Skeletal muscle satellite cell (primary cell): ENCODE results near the gene HERC4.

ENCODE experiments used
- H3K27me3 ChIP-seq: 2 replicates; pipeline ENCODE4 v1.7.0; 2013; ENCODE audit warnings: low read length; ENCODE audit not compliant: control insufficient read depth, insufficient read depth
- H3K36me3 ChIP-seq: 2 replicates; pipeline ENCODE4 v1.7.0; 2013; ENCODE audit warnings: mild to moderate bottlenecking, control low read depth, low read length; ENCODE audit not compliant: insufficient read depth
- H3K4me1 ChIP-seq: 2 replicates; pipeline ENCODE4 v1.7.0; 2013; ENCODE audit warnings: low read length; ENCODE audit not compliant: control insufficient read depth, insufficient read depth
- H3K4me2 ChIP-seq: 2 replicates; pipeline ENCODE4 v1.7.0; 2013; ENCODE audit warnings: mild to moderate bottlenecking, low read length
- H3K4me3 ChIP-seq: 2 replicates; pipeline ENCODE4 v1.7.0; 2013; ENCODE audit warnings: low read length
- H3K9ac ChIP-seq: 2 replicates; pipeline ENCODE4 v1.7.0; 2013; ENCODE audit warnings: mild to moderate bottlenecking, low read depth, low read length, moderate library complexity
- H3K9me3 ChIP-seq: replicated peaks from 2 replicates; pipeline ENCODE4 v1.7.0; 2013; ENCODE audit warnings: mild to moderate bottlenecking, control low read depth, low read length

The HERC4 gene

GRCh38 chr10:68107651-68108050 lies 32.6 kb upstream of the HERC4 start:
- Histone ChIP-seq H3K4me3 (peak overlapping the region; percentile 67), H3K9ac (peak overlapping the region; percentile 95), H3K4me2 (peak overlapping the region; percentile 90), H3K9me3 (no peaks in the 10 kb centered on the region), H3K36me3 (peaks cover 45% of the 10 kb centered on the region), H3K27me3 (no peaks in the 10 kb centered on the region), H3K4me1 (peaks cover 54% of the 10 kb centered on the region)

GRCh38 chr10:68106656-68107055 lies 31.6 kb upstream of the HERC4 start:
- peak overlapping the region; percentile 95 for H3K9ac ChIP-seq
- peaks cover 35% of the 10 kb centered on the region for H3K36me3 ChIP-seq
- peak overlapping the region; percentile 67 for H3K4me3 ChIP-seq
- peaks cover 61% of the 10 kb centered on the region for H3K4me1 ChIP-seq
- H3K27me3 ChIP-seq: no peaks in the 10 kb centered on the region
- peak overlapping the region; percentile 90 for H3K4me2 ChIP-seq
- H3K9me3 ChIP-seq: no peaks in the 10 kb centered on the region

- H3K9ac ChIP-seq: peak overlapping the region; percentile 95
These were observed 30.7 kb upstream of the HERC4 start for GRCh38 chr10:68105820-68106219.

GRCh38 chr10:68103901-68104300 lies 28.8 kb upstream of the HERC4 start:
- Histone ChIP-seq H3K36me3 (peaks cover 10% of the 10 kb centered on the region), H3K4me1 (peaks cover 67% of the 10 kb centered on the region), H3K4me3 (no peak overlapping the region), H3K4me2 (no peak overlapping the region), H3K27me3 (no peaks in the 10 kb centered on the region), H3K9me3 (no peaks in the 10 kb centered on the region), H3K9ac (peak overlapping the region; percentile 70)

More at GRCh38 chr10:68105820-68106219, 30.7 kb upstream of the HERC4 start:
- H3K36me3 ChIP-seq: peaks cover 27% of the 10 kb centered on the region
- peak overlapping the region; percentile 90 for H3K4me2 ChIP-seq
- no peaks in the 10 kb centered on the region for H3K27me3 ChIP-seq
- H3K4me3 ChIP-seq: peak overlapping the region; percentile 67
- no peaks in the 10 kb centered on the region for H3K9me3 ChIP-seq
- peaks cover 67% of the 10 kb centered on the region for H3K4me1 ChIP-seq

- Histone ChIP-seq H3K4me1 (peaks cover 66% of the 10 kb centered on the region), H3K4me3 (peak overlapping the region; percentile 16), H3K9me3 (no peaks in the 10 kb centered on the region), H3K9ac (peak overlapping the region; percentile 70), H3K36me3 (peaks cover 9% of the 10 kb centered on the region), H3K27me3 (no peaks in the 10 kb centered on the region), H3K4me2 (peak overlapping the region; percentile 35)
These were observed 28.3 kb upstream of the HERC4 start for GRCh38 chr10:68103261-68103878.

- no peaks in the 10 kb centered on the region for H3K27me3 ChIP-seq
- H3K4me3 ChIP-seq: no peak overlapping the region
- peak overlapping the region; percentile 20 for H3K9ac ChIP-seq
- H3K36me3 ChIP-seq: no peaks in the 10 kb centered on the region
- peak overlapping the region; percentile 4 for H3K4me2 ChIP-seq
- H3K4me1 ChIP-seq: peaks cover 85% of the 10 kb centered on the region
- H3K9me3 ChIP-seq: no peaks in the 10 kb centered on the region
These were observed 26.0 kb upstream of the HERC4 start for GRCh38 chr10:68101066-68101465.

- H3K4me2 ChIP-seq: no peak overlapping the region
- H3K27me3 ChIP-seq: no peaks in the 10 kb centered on the region
- no peak overlapping the region for H3K4me3 ChIP-seq
- peak overlapping the region; percentile 64 for H3K9ac ChIP-seq
- H3K9me3 ChIP-seq: no peaks in the 10 kb centered on the region
- peaks cover 89% of the 10 kb centered on the region for H3K4me1 ChIP-seq
- H3K36me3 ChIP-seq: no peaks in the 10 kb centered on the region
These were observed 24.7 kb upstream of the HERC4 start for GRCh38 chr10:68099736-68100135.

GRCh38 chr10:68096913-68097516 lies 21.9 kb upstream of the HERC4 start:
- H3K4me1 ChIP-seq: peaks cover 87% of the 10 kb centered on the region
- H3K27me3 ChIP-seq: no peaks in the 10 kb centered on the region
- H3K4me2 ChIP-seq: peak overlapping the region; percentile 18
- H3K36me3 ChIP-seq: no peaks in the 10 kb centered on the region
- no peaks in the 10 kb centered on the region for H3K9me3 ChIP-seq
- peak overlapping the region; percentile 47 for H3K9ac ChIP-seq
- H3K4me3 ChIP-seq: no peak overlapping the region

GRCh38 chr10:68095153-68095552 lies 20.1 kb upstream of the HERC4 start:
- peak overlapping the region; percentile 79 for H3K9ac ChIP-seq
- no peaks in the 10 kb centered on the region for H3K27me3 ChIP-seq
- no peaks in the 10 kb centered on the region for H3K9me3 ChIP-seq
- H3K4me2 ChIP-seq: peak overlapping the region; percentile 73
- peak overlapping the region; percentile 33 for H3K4me3 ChIP-seq
- no peaks in the 10 kb centered on the region for H3K36me3 ChIP-seq
- peaks cover 74% of the 10 kb centered on the region for H3K4me1 ChIP-seq

GRCh38 chr10:68092512-68092911 lies 17.4 kb upstream of the HERC4 start:
- H3K27me3 ChIP-seq: no peaks in the 10 kb centered on the region
- peaks cover 69% of the 10 kb centered on the region for H3K4me1 ChIP-seq
- H3K36me3 ChIP-seq: no peaks in the 10 kb centered on the region
- no peak overlapping the region for H3K4me3 ChIP-seq
- H3K9me3 ChIP-seq: no peaks in the 10 kb centered on the region
- peak overlapping the region; percentile 8 for H3K9ac ChIP-seq
- H3K4me2 ChIP-seq: no peak overlapping the region

GRCh38 chr10:68090586-68090985 lies 15.5 kb upstream of the HERC4 start:
- H3K4me1 ChIP-seq: peaks cover 72% of the 10 kb centered on the region
- no peak overlapping the region for H3K4me2 ChIP-seq
- no peaks in the 10 kb centered on the region for H3K36me3 ChIP-seq
- no peak overlapping the region for H3K9ac ChIP-seq
- H3K27me3 ChIP-seq: no peaks in the 10 kb centered on the region
- no peaks in the 10 kb centered on the region for H3K9me3 ChIP-seq
- no peak overlapping the region for H3K4me3 ChIP-seq

- H3K4me1 ChIP-seq: peaks cover 71% of the 10 kb centered on the region
These were observed 13.7 kb upstream of the HERC4 start for GRCh38 chr10:68088740-68089139.

More at GRCh38 chr10:68088740-68089139, 13.7 kb upstream of the HERC4 start:
- no peaks in the 10 kb centered on the region for H3K36me3 ChIP-seq
- H3K9me3 ChIP-seq: no peaks in the 10 kb centered on the region
- H3K9ac ChIP-seq: peak overlapping the region; percentile 71
- H3K4me2 ChIP-seq: peak overlapping the region; percentile 61
- no peaks in the 10 kb centered on the region for H3K27me3 ChIP-seq
- H3K4me3 ChIP-seq: no peak overlapping the region
